ENCODE data around the gene HHAT. TPM values are rescaled to one million over a fixed set of nuclear protein-coding genes. Genes with fewer than 3 reads are reported as not detected.

The HHAT gene
- total RNA-seq, 4 donors from 2014 or later: 0.83 to 1.6 (median 1.2) TPM

- intact Hi-C loops (cut with DNase I): no loop called here
- Histone ChIP-seq H3K27ac (replicated peaks in 1 of 4) (no peak overlapping the region), H3K4me3 (no peak overlapping the region), H3K27me3 (no peaks in the 10 kb centered on the region), H3K36me3 (no peaks in the 10 kb centered on the region), H3K4me1 (no peaks in the 10 kb centered on the region), H3K9me3 (no peaks in the 10 kb centered on the region)
- TF ChIP-seq CTCF (IDR thresholded peaks at IDR 0.05): no peak
- no peak for TF ChIP-seq POLR2AphosphoS5 (IDR thresholded peaks at IDR 0.05)
- TF ChIP-seq EP300 (IDR thresholded peaks at IDR 0.05): no peak
- no peak for TF ChIP-seq POLR2A (IDR thresholded peaks at IDR 0.05; ENCODE audit: low read depth)
- no peak for DNase-seq (ENCODE audit: extremely low spot score)
Measured at GRCh38 chr1:210384625-210385024, 55.9 kb downstream of the HHAT start.

GRCh38 chr1:210385228-210385627, 56.5 kb downstream of the HHAT start:
- no peak overlapping the region for H3K4me3 ChIP-seq
- intact Hi-C loops (cut with DNase I): no loop called here
- H3K4me1 ChIP-seq: no peaks in the 10 kb centered on the region
- H3K9me3 ChIP-seq: no peaks in the 10 kb centered on the region
- H3K36me3 ChIP-seq: no peaks in the 10 kb centered on the region
- no peaks in the 10 kb centered on the region for H3K27me3 ChIP-seq
- H3K27ac ChIP-seq (replicated peaks in 1 of 4): no peak overlapping the region
- TF ChIP-seq POLR2A (IDR thresholded peaks at IDR 0.05; ENCODE audit: low read depth) (no peak), CTCF (IDR thresholded peaks at IDR 0.05) (no peak), POLR2AphosphoS5 (IDR thresholded peaks at IDR 0.05) (no peak), EP300 (IDR thresholded peaks at IDR 0.05) (no peak)
- no peak for DNase-seq (ENCODE audit: extremely low spot score)

GRCh38 chr1:210394281-210394821, 65.6 kb downstream of the HHAT start:
- Histone ChIP-seq H3K9me3 (no peaks in the 10 kb centered on the region), H3K27ac (replicated peaks in 1 of 4) (no peak overlapping the region), H3K4me1 (no peaks in the 10 kb centered on the region), H3K27me3 (no peaks in the 10 kb centered on the region), H3K4me3 (no peak overlapping the region), H3K36me3 (no peaks in the 10 kb centered on the region)
- DNase-seq (ENCODE audit: extremely low spot score): no peak
- intact Hi-C loops (cut with DNase I): no loop called here
- WGBS: 81% methylated on average over 6 of the region's 6 CpGs
- TF ChIP-seq POLR2A (IDR thresholded peaks at IDR 0.05; ENCODE audit: low read depth): no peak
- TF ChIP-seq EP300 (IDR thresholded peaks at IDR 0.05): no peak
- TF ChIP-seq CTCF (IDR thresholded peaks at IDR 0.05): no peak
- no peak for TF ChIP-seq POLR2AphosphoS5 (IDR thresholded peaks at IDR 0.05)

- Histone ChIP-seq H3K27ac (replicated peaks in 1 of 4) (no peak overlapping the region), H3K4me3 (no peak overlapping the region), H3K36me3 (no peaks in the 10 kb centered on the region), H3K9me3 (no peaks in the 10 kb centered on the region), H3K4me1 (no peaks in the 10 kb centered on the region), H3K27me3 (no peaks in the 10 kb centered on the region)
- intact Hi-C loops (cut with DNase I): loop anchor here (2.0 kb wide), 1 partner anchor 34 kb away; no protein-coding TSS in a partner anchor
- no peak for DNase-seq (ENCODE audit: extremely low spot score)
- WGBS: 100% methylated on average over 1 of the region's 1 CpG
- TF ChIP-seq POLR2AphosphoS5 (IDR thresholded peaks at IDR 0.05) (no peak), EP300 (IDR thresholded peaks at IDR 0.05) (no peak), POLR2A (IDR thresholded peaks at IDR 0.05; ENCODE audit: low read depth) (no peak), CTCF (IDR thresholded peaks at IDR 0.05) (no peak)
Measured at GRCh38 chr1:210396541-210396940, 67.8 kb downstream of the HHAT start.

GRCh38 chr1:210397252-210397651, 68.5 kb downstream of the HHAT start:
- Histone ChIP-seq H3K9me3 (no peaks in the 10 kb centered on the region), H3K27me3 (no peaks in the 10 kb centered on the region), H3K4me3 (no peak overlapping the region), H3K36me3 (no peaks in the 10 kb centered on the region), H3K4me1 (no peaks in the 10 kb centered on the region), H3K27ac (replicated peaks in 1 of 4) (no peak overlapping the region)
- intact Hi-C loops (cut with DNase I): loop anchor here (2.0 kb wide), 1 partner anchor 34 kb away; no protein-coding TSS in a partner anchor
- TF ChIP-seq POLR2AphosphoS5 (IDR thresholded peaks at IDR 0.05) (no peak), CTCF (IDR thresholded peaks at IDR 0.05) (no peak), EP300 (IDR thresholded peaks at IDR 0.05) (no peak)
- DNase-seq (ENCODE audit: extremely low spot score): no peak
- WGBS: 78% methylated on average over 1 of the region's 1 CpG

Data from esophagus muscularis mucosa (tissue), 4 donors.